ENCODE data around the gene GZF1. TPM values are rescaled to one million over a fixed set of nuclear protein-coding genes. Genes with fewer than 3 reads are reported as not detected.

GZF1 gene
- total and polyA plus RNA-seq, 9 donors: 7.1 to 13.9 (median 10.8) TPM

- Histone ChIP-seq H3K27ac (ENCODE audit: low read length) (no peak overlapping the region), H3K36me3 (ENCODE audit: control insufficient read depth, insufficient read depth, low read length) (no peaks in the 10 kb centered on the region), H3K27me3 (ENCODE audit: control insufficient read depth, insufficient read depth, low read length) (no peaks in the 10 kb centered on the region), H3K4me1 (ENCODE audit: control insufficient read depth, insufficient read depth, low read length) (no peaks in the 10 kb centered on the region), H3K9me3 (replicated peaks; ENCODE audit: control insufficient read depth, low read depth, low read length) (no peaks in the 10 kb centered on the region), H3K4me3 (ENCODE audit: low read length) (no peak overlapping the region)
- WGBS (ENCODE audit: insufficient coverage): 82% methylated on average over 8 of the region's 8 CpGs
- DNase-seq: no peak
Measured at GRCh38 chr20:23326774-23327173, 35.2 kb upstream of the GZF1 start.

GRCh38 chr20:23327617-23328333 is 34.2 kb upstream of the GZF1 start:
- DNase-seq: no peak
- no peaks in the 10 kb centered on the region for H3K36me3 ChIP-seq (ENCODE audit: control insufficient read depth, insufficient read depth, low read length)
- no peaks in the 10 kb centered on the region for H3K27me3 ChIP-seq (ENCODE audit: control insufficient read depth, insufficient read depth, low read length)
- no peaks in the 10 kb centered on the region for H3K4me1 ChIP-seq (ENCODE audit: control insufficient read depth, insufficient read depth, low read length)
- no peaks in the 10 kb centered on the region for H3K9me3 ChIP-seq (replicated peaks; ENCODE audit: control insufficient read depth, low read depth, low read length)
- no peak overlapping the region for H3K4me3 ChIP-seq (ENCODE audit: low read length)
- WGBS (ENCODE audit: insufficient coverage): 93% methylated on average over 14 of the region's 15 CpGs
- no peak overlapping the region for H3K27ac ChIP-seq (ENCODE audit: low read length)

- Histone ChIP-seq H3K27ac (ENCODE audit: low read length) (no peak overlapping the region), H3K36me3 (ENCODE audit: control insufficient read depth, insufficient read depth, low read length) (no peaks in the 10 kb centered on the region), H3K4me1 (ENCODE audit: control insufficient read depth, insufficient read depth, low read length) (no peaks in the 10 kb centered on the region), H3K9me3 (replicated peaks; ENCODE audit: control insufficient read depth, low read depth, low read length) (no peaks in the 10 kb centered on the region), H3K4me3 (ENCODE audit: low read length) (no peak overlapping the region), H3K27me3 (ENCODE audit: control insufficient read depth, insufficient read depth, low read length) (no peaks in the 10 kb centered on the region)
- DNase-seq: no peak
- WGBS (ENCODE audit: insufficient coverage): 78% methylated on average over 6 of the region's 8 CpGs
Measured at GRCh38 chr20:23331450-23332350, 30.3 kb upstream of the GZF1 start.

GRCh38 chr20:23332467-23332866 is 29.5 kb upstream of the GZF1 start:
- Histone ChIP-seq H3K4me1 (ENCODE audit: control insufficient read depth, insufficient read depth, low read length) (no peaks in the 10 kb centered on the region), H3K9me3 (replicated peaks; ENCODE audit: control insufficient read depth, low read depth, low read length) (no peaks in the 10 kb centered on the region), H3K27me3 (ENCODE audit: control insufficient read depth, insufficient read depth, low read length) (no peaks in the 10 kb centered on the region), H3K4me3 (ENCODE audit: low read length) (no peak overlapping the region), H3K27ac (ENCODE audit: low read length) (no peak overlapping the region), H3K36me3 (ENCODE audit: control insufficient read depth, insufficient read depth, low read length) (no peaks in the 10 kb centered on the region)
- DNase-seq: no peak
- WGBS (ENCODE audit: insufficient coverage): no CpG with 5 or more reads among the region's 2 CpGs

GRCh38 chr20:23334111-23334510 is 27.9 kb upstream of the GZF1 start:
- 60% methylated on average over 3 of the region's 3 CpGs for WGBS (ENCODE audit: insufficient coverage)
- Histone ChIP-seq H3K27me3 (ENCODE audit: control insufficient read depth, insufficient read depth, low read length) (no peaks in the 10 kb centered on the region), H3K4me3 (ENCODE audit: low read length) (no peak overlapping the region), H3K9me3 (replicated peaks; ENCODE audit: control insufficient read depth, low read depth, low read length) (no peaks in the 10 kb centered on the region), H3K36me3 (ENCODE audit: control insufficient read depth, insufficient read depth, low read length) (no peaks in the 10 kb centered on the region), H3K4me1 (ENCODE audit: control insufficient read depth, insufficient read depth, low read length) (no peaks in the 10 kb centered on the region), H3K27ac (ENCODE audit: low read length) (no peak overlapping the region)
- DNase-seq: no peak

GRCh38 chr20:23335521-23335920 is 26.5 kb upstream of the GZF1 start:
- Histone ChIP-seq H3K27me3 (ENCODE audit: control insufficient read depth, insufficient read depth, low read length) (no peaks in the 10 kb centered on the region), H3K4me1 (ENCODE audit: control insufficient read depth, insufficient read depth, low read length) (no peaks in the 10 kb centered on the region), H3K36me3 (ENCODE audit: control insufficient read depth, insufficient read depth, low read length) (no peaks in the 10 kb centered on the region), H3K9me3 (replicated peaks; ENCODE audit: control insufficient read depth, low read depth, low read length) (no peaks in the 10 kb centered on the region), H3K4me3 (ENCODE audit: low read length) (no peak overlapping the region), H3K27ac (ENCODE audit: low read length) (no peak overlapping the region)
- 86% methylated on average over 4 of the region's 5 CpGs for WGBS (ENCODE audit: insufficient coverage)
- no peak for DNase-seq

- no peak overlapping the region for H3K27ac ChIP-seq (ENCODE audit: low read length)
- H3K4me1 ChIP-seq (ENCODE audit: control insufficient read depth, insufficient read depth, low read length): no peaks in the 10 kb centered on the region
- WGBS (ENCODE audit: insufficient coverage): 96% methylated on average over 4 of the region's 5 CpGs
- H3K9me3 ChIP-seq (replicated peaks; ENCODE audit: control insufficient read depth, low read depth, low read length): no peaks in the 10 kb centered on the region
- H3K36me3 ChIP-seq (ENCODE audit: control insufficient read depth, insufficient read depth, low read length): no peaks in the 10 kb centered on the region
- H3K4me3 ChIP-seq (ENCODE audit: low read length): no peak overlapping the region
- H3K27me3 ChIP-seq (ENCODE audit: control insufficient read depth, insufficient read depth, low read length): no peaks in the 10 kb centered on the region
- no peak for DNase-seq
Measured at GRCh38 chr20:23336476-23336875, 25.5 kb upstream of the GZF1 start.

- Histone ChIP-seq H3K4me3 (ENCODE audit: low read length) (no peak overlapping the region), H3K27me3 (ENCODE audit: control insufficient read depth, insufficient read depth, low read length) (no peaks in the 10 kb centered on the region), H3K27ac (ENCODE audit: low read length) (no peak overlapping the region), H3K4me1 (ENCODE audit: control insufficient read depth, insufficient read depth, low read length) (no peaks in the 10 kb centered on the region), H3K9me3 (replicated peaks; ENCODE audit: control insufficient read depth, low read depth, low read length) (no peaks in the 10 kb centered on the region), H3K36me3 (ENCODE audit: control insufficient read depth, insufficient read depth, low read length) (no peaks in the 10 kb centered on the region)
- no peak for DNase-seq
Measured at GRCh38 chr20:23337312-23337711, 24.7 kb upstream of the GZF1 start.

GRCh38 chr20:23339986-23340385 is 22.0 kb upstream of the GZF1 start:
- DNase-seq: no peak
- 69% methylated on average over 6 of the region's 13 CpGs for WGBS (ENCODE audit: insufficient coverage)

GRCh38 chr20:23340524-23340923 is 21.5 kb upstream of the GZF1 start:
- Histone ChIP-seq H3K27me3 (ENCODE audit: control insufficient read depth, insufficient read depth, low read length) (no peaks in the 10 kb centered on the region), H3K4me3 (ENCODE audit: low read length) (no peak overlapping the region), H3K36me3 (ENCODE audit: control insufficient read depth, insufficient read depth, low read length) (no peaks in the 10 kb centered on the region), H3K4me1 (ENCODE audit: control insufficient read depth, insufficient read depth, low read length) (no peaks in the 10 kb centered on the region), H3K27ac (ENCODE audit: low read length) (no peak overlapping the region), H3K9me3 (replicated peaks; ENCODE audit: control insufficient read depth, low read depth, low read length) (no peaks in the 10 kb centered on the region)
- 16% methylated on average over 5 of the region's 9 CpGs for WGBS (ENCODE audit: insufficient coverage)
- peak; percentile 81 for DNase-seq

More at GRCh38 chr20:23339986-23340385, 22.0 kb upstream of the GZF1 start:
- H3K36me3 ChIP-seq (ENCODE audit: control insufficient read depth, insufficient read depth, low read length): no peaks in the 10 kb centered on the region
- no peaks in the 10 kb centered on the region for H3K27me3 ChIP-seq (ENCODE audit: control insufficient read depth, insufficient read depth, low read length)
- no peak overlapping the region for H3K4me3 ChIP-seq (ENCODE audit: low read length)
- H3K4me1 ChIP-seq (ENCODE audit: control insufficient read depth, insufficient read depth, low read length): no peaks in the 10 kb centered on the region
- H3K27ac ChIP-seq (ENCODE audit: low read length): no peak overlapping the region
- no peaks in the 10 kb centered on the region for H3K9me3 ChIP-seq (replicated peaks; ENCODE audit: control insufficient read depth, low read depth, low read length)
